Keratinocyte (primary cell): Measurements from ENCODE around the gene SLC8A1.

Source experiments
- CTCF ChIP-seq, 3 experiments: IDR thresholded peaks in 1 of 3; conservative IDR thresholded peaks in 1 of 3; optimal IDR thresholded peaks in 1 of 3; 2 replicates in 2 of 3; 3 replicates in 1 of 3; pipeline versions ENCODE3 to v1.5.1; 2011; ENCODE audit warnings: low read length in 3 of 3, mild to moderate bottlenecking in 3 of 3, moderate library complexity in 2 of 3, control low read depth in 1 of 3, inconsistent platforms in 1 of 3; ENCODE audit not compliant: insufficient read depth in 2 of 3; ENCODE audit errors: extremely low read depth in 1 of 3
- EZH2 ChIP-seq: IDR thresholded peaks from one replicate; pipeline ENCODE4 v1.6.1; 2012; ENCODE audit warnings: inconsistent platforms, mild to moderate bottlenecking, low read length, moderate library complexity

- TF ChIP-seq CTCF (optimal IDR thresholded peaks at IDR 0.05 in 1 of 3, IDR thresholded peaks at IDR 0.05 in 1 of 3, conservative IDR thresholded peaks at IDR 0.05 in 1 of 3; ENCODE audit: extremely low read depth in 1 of 3, insufficient read depth in 2 of 3, low read length in 3 of 3) (no peak), EZH2 (no peak)
These were observed 50.0 kb downstream of the SLC8A1 start for GRCh38 chr2:40401896-40402295.
